ENCODE data around the gene PIF1.

GRCh38 chr15:64869501-64869900, 44.1 kb upstream of the PIF1 start:
- no peak for TF ChIP-seq CTCF (IDR thresholded peaks at IDR 0.05)
- no peak for TF ChIP-seq ZFX (IDR thresholded peaks at IDR 0.05; ENCODE audit: borderline replicate concordance)

Data from 22Rv1 (cell line).